Right lung (tissue), 5 donors: ENCODE results near the gene CCNYL1. TPM values are rescaled to one million over a fixed set of nuclear protein-coding genes. Genes with fewer than 3 reads are reported as not detected.
"Not testable (repeated sequence)": the region's sequence is repeated elsewhere in the genome, so short reads cannot be mapped to it uniquely, and the experiment has no call there.

Experiments
- DNase-seq, 2 donors: peaks; one replicate each; pipeline ENCODE4 v3.0.0-alpha.2; 2013
- polyA plus RNA-seq, 5 donors: library from polyadenylated mRNA; unstranded; fragments of 120-200 nt; gene quantifications; one replicate each; pipeline versions ENCODE4 v1.2.1 to v1.2.3, GENCODE V29; 2013; ENCODE audit warnings: inconsistent platforms in 1 of 5, low replicate concordance in 1 of 5; ENCODE audit not compliant: insufficient read length in 5 of 5, insufficient read depth in 1 of 5

The CCNYL1 gene
- polyA plus RNA-seq, 5 donors: 18.2 to 27.5 (median 25.0) TPM

DNA sequence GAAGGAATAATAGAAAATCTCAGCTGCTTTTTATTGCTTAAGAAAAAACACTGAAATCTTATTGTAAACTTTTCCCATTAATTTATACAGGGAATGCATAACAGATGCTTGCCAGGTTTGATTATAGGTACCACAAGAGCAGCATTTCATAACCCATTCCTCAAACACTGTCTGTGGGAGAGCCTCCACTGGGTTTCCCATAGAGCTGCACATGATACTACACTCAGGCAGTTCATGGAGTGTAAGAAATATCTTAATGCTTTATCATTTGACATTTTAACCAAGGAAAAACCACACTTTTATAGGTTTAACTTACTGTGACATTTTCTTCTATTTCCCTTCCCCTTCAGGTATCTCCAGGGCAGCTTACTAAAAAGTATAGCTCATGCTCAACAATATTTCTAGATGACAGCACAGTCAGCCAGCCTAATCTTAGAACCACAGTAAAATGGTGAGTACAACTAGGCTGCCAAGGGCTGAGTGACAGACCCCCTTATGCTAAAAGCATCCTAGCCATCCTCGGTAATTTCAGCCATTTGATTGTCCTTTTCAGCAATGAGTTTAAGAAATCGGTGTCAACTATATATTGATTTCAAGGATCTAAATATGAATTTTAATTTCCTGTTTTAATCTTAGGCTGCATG, 22.3 kb downstream of the CCNYL1 start:
- DNase-seq: no peak

DNA sequence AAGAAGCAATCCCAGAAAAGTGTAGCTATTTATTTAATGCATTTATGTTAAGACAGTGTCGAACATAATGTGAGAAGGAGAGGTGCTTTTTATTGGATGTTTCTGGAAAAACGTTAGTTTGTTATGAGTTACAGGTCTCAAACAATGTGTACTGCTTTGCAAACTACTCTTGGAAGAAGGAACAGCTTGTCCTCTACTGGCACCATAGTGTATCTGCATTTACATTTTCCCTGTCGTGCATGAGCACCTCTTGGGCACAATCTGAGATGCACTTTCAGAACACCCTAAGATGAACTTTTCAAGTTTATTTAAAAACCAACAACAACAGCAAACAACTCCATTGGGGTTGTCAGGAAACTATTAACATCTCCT, 22.8 kb downstream of the CCNYL1 start:
- no peak for DNase-seq

DNA sequence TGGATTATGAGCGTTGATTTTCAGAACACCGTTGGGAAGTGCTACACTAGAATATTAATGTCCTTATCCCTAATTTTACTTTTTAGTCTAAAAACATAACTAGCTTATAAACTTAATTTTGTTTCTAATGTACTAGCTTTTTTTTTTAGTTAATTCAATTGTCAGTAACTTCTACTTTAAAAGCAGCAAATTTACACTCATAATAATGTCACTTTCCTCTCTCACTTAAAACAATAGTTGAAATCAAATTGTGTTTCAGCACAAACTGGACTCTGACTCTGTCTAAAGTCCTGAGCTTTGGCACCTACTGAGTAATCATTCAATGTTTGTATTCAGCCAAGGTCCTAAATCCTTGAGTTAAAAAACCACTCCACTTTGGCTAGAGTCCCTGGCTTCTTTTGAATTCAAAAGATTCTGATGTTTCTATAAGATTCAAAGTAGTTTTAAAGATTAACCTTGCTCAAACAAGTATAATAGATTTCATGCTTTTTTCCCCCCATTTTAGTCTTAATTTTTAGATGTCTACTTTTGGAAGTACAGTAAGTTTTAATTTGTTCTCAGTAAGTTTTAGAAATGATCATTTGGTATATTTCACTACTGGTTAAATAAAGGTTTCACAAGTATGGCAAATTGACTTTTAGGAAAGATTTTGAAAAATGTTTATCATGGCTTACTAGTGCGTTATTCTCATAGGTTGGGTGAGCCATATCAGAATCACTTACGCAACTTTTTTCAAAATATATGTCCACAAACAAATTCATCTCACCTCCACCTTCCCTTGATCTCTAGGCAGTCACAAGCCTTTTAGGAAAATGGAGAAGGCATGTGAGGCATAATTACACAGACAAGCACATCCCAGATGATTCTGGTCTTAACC, 23.4 kb downstream of the CCNYL1 start:
- no peak for DNase-seq

DNA sequence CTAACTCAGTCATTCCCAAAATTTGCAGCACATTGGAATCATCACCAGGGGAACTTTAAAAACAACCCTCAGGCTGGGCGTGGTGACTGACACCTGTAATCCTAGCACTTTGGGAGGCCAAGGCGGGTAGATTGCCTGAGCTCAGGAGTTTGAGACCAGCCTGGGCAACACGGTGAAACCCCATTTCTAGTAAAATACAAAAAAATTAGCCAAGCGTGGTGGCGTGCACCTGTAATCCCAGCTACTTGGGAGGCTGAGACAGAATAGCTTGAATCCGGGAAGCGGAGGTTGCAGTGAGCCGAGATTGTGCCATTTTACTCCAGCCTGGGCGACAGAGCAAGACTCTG, 24.0 kb downstream of the CCNYL1 start:
- not testable (repeated sequence) for DNase-seq

DNA sequence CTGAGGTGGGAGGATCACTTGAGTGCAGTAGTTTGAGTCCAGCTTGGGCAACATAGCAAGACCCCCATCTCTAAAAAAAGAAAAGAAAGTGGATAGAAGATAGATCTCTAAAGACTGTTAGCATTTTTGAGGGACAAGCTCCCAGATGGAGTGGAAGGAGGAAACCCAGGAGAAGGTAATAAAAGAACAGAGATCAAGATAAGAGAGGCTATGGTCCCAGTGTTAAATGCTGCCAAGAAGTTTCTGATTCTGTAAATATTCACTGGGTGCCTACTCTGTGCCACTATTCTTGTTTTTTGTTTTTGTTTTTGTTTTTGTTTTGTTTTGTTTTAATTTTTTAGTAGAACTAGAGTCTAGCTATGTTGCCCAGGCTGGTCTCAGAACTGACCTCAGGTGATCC, 32.1 kb downstream of the CCNYL1 start:
- no peak for DNase-seq

DNA sequence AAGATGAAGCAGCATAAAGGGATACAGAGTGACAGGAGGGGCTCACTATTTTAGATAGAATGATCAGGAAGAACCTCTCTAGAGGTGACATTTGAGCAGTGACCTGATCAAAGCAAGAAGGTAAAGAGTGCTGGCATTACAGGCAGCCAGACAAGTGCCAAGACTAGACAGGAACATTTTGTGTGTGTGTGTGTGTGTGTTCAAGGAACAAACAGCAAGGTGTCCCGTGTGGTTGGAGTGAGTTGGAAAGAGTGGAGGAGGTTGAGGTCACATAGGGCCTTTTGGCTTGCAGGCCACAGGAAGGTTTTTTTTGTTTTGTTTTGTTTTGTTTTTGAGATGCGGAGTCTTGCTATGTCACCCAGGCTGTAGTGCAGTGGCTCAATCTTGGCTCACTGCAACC, 32.6 kb downstream of the CCNYL1 start:
- DNase-seq: no peak

DNA sequence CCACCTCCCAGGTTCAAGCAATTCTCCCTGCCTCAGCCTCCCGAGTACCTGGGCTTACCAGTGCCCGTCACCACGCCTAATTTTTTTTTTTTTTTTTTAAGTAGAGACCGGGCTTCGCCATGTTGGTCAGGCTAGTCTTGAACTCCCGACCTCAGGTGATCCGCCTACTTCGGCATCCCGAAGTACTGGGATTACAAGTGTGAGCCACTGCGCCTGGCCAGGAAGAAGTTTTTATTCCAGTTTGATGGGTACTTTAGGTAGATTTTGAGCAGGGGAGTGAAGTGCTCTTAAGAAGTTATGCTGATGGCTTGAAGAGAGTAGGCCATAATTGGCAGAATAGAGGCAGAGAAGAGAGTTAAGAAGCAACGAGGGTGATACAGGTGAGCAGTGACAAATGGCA, 33.0 kb downstream of the CCNYL1 start:
- DNase-seq: no peak

DNA sequence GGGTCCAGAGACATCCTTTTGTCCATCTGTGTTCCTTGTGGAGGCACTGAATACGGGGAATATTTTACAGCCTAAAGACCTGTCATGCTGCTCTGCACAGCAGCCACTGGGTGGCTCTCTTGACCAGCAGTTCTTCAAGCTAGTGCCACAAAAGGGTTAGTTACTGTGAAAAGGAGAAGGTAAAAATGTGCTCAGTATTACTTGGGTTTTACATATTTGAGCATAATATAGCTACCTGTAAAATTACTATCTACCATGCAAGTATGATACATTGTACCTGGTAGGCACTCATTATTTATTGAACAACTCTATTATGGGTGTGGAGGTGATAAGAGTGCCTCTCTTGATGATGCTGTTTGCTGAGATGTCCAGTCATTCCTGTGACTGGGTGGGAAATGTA, 34.7 kb downstream of the CCNYL1 start:
- DNase-seq: peak in 1 of 2 donors; percentile 52

DNA sequence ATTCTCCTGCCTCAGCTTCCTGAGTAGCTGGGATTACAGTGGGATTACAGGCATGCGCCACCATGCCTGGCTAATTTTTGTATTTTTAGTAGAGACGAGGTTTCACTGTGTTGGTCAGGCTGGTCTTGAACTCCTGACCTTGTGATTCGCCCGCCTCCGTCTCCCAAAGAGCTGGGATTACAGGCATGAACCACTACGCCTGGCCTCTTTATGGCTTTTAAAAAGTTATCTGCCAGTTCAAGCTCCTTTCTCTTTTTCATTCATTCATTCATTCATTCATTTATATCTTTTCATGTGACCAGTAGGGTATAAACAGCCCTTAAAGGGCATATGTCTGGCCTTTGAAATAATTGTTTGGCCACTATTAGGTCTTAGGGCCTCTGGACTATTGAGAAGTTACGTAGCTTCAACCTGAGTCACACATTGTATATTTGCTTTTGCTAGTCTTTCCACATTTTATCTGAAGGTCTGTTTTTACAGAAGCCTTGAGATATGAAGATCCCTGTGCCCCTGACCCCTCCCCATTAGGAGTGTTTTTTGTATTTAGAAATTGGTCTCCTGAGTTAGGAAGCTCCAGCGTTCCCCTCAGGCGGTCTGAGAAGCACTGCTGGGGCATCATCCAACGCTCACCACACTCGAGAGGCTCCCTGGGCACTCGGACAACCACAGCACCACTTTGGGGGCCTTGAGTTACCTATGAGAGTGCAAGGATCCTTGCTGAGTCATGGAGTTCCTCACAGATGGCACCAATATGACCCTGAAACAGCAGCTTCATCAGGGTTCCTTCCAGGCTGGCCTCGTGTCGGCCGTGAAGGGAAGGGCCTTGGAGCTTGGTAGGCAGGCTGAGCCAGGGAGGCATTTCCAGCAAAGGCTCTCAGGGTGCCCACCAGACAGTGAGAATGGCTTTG, 36.5 kb downstream of the CCNYL1 start:
- no peak for DNase-seq

DNA sequence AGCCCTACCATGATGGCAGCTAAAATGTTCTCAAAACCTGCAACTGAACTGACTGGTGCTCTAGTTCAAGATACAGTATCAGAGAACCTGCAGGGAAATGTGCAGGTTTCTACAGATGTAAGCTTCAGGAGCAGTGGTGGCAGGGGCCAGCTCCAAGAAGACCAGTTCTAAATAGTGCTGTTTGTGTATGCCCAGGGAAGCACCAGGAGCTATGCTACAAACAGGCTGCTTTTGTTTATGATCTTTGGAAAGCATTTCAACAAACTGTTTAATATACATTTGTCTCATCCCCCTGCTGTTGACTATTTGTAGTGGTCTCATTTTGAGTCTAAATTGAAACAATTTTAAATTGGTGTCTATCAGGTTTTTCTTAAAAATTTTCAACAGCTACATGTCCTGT, 37.6 kb downstream of the CCNYL1 start:
- DNase-seq: no peak

DNA sequence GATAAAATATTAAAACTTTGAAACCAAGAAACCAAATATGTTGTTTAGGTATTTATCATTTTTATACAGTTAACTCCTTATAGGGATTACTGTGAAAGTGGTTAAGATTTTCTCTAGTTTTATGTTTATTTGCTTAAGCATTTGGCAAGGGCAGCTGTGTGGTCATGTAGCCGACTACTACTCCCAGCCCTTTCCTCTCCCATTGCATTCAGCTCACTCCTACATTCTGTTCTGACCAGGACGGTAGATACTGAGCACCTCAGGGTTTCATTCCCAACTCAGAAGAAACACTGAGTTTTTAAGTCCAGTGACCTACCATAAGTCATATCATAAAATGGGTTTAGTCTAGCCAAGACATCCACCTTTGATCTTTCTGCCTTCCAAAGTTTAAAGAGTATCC, 38.4 kb downstream of the CCNYL1 start:
- DNase-seq: no peak

DNA sequence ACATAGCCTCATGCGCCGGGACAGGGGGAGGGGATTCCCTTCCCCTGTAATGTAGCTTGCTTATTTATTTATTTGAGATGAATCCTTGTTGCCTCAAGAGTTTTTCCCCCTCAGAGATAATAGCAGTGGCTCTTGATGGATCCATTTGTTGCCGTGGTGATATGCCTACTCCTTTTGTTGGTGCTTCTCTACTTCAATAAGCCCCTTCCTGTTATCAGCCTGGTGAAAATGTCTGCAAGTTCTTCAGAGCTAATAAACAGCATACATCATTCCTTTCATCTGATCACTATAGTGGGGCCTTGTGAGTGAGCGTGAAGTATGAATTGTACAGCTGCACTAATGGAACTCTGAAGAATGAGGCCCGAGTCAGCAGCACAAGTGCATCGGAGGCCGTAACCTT, 38.9 kb downstream of the CCNYL1 start:
- DNase-seq: no peak

DNA sequence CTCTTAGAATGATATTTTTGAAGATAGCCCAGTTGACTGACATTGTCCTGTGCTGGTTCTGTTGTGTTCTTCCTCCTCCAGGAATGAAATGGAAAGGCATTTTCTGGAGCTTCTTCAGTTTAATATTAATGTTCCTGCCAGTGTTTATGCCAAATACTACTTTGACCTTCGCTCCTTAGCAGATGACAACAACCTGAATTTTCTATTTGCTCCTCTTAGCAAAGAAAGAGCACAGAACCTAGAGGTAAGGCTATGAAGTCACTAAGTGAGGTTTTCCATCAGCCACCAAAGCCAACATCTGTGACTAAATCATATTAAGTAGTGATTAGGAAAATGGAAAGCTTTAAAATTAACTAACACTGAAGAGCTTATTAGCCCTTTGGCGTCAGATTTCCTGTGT, 39.4 kb downstream of the CCNYL1 start:
- DNase-seq: no peak

DNA sequence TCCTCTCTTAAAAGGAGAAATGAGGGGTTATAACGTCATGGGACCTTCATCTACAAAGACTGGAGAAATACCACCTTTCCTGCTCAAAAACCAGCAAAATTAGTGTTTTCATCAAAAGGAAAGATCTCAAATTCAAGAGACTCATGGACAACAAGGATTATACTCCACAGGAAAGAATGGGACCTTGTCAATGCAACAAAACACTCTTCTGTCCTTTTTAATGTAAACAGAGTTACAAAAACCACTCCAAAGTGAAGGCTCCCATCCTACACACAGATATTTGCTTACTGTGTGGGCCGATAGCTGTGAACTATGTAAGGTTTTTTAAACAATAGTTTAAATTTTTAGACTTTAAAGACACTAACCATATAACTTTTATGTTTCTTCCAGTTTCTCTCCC, 42.2 kb downstream of the CCNYL1 start:
- DNase-seq: not testable (repeated sequence)

DNA sequence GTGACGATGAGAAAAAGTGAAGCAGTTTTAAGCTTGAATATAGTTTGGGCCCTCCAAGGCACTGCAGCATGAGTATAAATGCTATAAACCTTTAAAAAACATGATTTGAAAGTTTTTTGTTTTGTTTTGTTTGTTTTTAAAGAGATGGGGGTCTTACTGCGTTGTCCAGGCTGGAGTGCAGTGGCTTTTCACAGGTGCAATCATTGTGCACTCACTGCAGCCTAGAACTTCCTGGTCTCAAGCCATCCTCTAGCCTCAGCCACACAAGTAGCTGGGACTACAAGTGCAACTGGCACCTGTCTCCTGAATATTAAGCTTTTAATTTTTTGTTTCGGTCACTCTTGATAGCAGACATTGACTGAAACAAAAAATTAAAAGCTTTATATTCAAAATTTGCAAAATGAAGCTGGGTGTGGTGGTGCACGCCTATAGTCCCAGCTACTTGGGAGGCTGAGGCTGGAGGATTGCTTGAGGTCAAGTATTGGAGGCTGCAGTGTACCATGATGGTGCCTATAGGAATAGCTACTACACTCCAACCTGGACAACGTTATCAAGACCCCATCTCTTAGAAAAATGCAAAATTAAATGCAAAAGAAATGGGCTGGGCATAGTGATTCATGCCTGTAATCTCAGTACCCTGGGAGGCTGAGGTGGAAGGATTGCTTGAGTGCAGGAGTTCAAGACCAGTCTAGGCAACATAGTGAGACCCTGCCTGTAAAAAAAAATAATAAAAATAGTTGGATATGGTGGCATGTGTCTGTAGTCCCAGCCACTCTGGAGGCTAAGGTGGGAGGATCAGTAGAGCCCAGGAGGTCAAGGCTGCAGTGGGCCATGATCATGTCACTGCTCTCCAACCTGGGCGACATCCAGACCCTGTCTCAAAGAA, 43.3 kb downstream of the CCNYL1 start:
- DNase-seq: no peak

DNA sequence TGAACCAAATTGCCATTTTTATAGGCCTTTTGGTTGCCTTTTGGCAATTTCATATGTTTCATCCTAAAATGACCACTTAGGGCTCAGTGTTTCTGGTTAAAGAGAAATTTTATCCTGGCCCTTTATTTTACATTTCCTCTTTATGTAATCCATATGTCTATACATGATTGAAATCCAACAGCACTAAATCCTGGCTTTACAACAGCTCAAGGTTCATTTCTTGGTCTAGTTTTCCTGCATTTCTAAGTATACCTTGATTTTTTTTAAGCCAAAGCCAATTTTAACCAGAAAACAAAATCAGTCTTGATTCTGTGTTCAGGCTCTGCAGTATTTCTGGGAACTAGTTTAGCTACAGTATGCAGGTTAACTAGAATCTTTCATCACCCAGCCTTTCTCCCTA, 46.6 kb downstream of the CCNYL1 start:
- DNase-seq: no peak

DNA sequence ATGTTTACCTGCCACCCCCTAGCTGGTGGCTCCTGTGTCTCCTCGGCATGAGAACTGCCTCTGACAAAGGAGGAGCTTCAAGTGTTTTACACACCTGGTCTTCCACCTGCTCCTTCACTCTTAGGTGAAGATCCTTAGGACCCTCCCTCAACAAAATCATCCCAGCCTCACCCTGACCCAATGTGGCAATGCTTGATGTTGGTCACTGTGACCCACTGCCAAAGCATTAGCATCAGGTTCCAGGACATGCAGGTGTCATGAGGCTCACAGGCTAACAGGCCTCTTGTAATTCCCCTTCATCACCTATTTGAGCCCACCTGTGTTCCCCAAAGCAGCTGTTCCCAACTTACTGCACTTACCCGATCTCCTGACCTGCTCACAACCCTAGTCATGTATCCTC, 48.5 kb downstream of the CCNYL1 start:
- DNase-seq: no peak

DNA sequence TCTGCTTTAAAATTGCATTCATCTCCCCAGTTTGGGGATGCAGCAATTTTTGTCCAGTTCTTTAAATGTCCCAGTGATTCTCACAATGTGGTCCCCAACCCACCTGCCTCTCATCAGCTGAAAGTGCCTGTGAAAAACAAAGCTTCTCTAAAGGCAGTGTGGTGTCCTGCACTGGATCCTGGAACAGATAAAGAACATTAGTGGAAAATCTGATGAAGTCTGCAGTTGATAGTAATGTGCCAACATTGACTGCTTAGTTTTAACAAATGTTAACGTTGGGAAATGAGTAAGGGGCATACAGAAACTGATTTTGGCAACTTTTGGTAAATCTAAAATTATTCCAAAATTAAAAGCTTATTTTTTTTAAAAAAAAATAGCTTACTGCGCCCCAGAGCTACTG, 49.0 kb downstream of the CCNYL1 start:
- DNase-seq: no peak

DNA sequence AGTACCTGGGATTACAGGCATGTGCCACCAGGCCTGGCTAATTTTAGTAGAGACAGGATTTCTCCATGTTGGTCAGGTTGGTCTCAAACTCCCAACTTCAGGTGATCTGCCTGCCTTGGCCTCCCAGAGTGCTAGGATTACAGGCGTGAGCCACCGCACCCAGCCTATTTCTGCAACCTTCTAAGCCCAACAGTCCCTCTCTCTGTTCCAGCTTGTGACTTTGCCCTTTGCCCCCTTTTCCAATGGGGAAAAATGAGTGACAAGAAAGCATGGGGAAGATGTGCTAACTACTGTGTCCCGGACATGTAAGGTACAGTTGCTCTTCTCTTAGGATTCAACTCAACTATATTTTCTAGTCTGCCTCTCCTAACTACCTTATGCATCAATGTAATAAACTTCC, 50.0 kb downstream of the CCNYL1 start:
- not testable (repeated sequence) for DNase-seq

DNA sequence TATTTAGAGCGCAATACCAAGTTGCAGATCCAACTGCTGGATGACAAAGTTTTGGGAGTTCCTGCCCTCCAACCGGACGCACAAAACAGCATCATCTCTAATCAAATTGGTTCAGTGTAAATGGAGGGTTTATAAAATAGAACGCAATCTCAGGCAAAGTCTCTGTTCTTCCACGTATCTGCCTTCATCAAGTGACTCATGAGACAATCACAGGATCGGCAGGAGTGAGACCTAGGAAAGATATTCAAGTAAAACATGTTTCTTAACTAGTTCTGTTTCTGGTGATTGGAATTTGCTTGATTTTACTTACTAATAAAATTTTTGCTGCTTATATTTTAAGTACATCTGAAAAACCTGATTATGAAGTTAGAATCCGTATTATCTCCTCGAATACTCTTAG, 50.7 kb downstream of the CCNYL1 start:
- DNase-seq: no peak

DNA sequence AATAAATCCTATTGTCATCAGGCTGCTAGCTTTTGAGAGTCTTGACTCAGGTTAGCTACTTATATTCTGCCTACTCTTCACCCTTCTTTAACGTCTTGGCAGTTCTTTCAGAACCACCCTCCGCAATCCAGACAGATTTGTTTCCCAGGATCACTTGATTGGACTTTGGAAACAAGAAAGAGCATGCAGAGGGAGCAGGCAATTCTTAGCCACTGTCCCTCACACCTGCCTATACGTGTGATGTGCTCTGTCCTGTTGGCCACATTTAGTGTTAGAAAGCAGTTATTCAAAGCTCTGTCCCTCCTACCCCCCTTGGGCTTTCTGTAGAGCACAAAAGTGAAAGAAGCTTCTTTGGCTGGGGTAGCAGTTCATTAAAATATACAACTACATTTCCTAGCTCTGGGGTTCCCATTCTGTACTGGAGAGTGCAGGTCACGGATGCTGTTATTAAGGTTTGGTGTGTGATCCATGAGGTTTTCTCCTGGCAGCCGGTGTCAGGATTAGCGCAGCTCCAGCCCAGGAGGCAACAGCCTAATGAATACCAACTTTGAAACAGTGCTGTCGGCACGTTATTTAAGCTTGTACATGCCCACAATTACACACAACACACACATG, 52.0 kb downstream of the CCNYL1 start:
- DNase-seq: no peak
